Stimulated activated CD8-positive, alpha-beta memory T cell treated with anti-CD3 and anti-CD28 coated beads, Interleukin-15, amount 100 ng/mL, for 48 hours (primary cell): ENCODE measurements around the gene GBF1.

Experiments used
- DNase-seq, 2 donors: peaks; one replicate each; pipeline ENCODE4 v3.0.0-alpha.2; 2020; ENCODE audit warnings: low read depth in 2 of 2

Gene GBF1

GRCh38 chr10:102347236-102347828 lies 102.0 kb downstream of the GBF1 start:
- DNase-seq = no peak

GRCh38 chr10:102352066-102352715 lies 106.9 kb downstream of the GBF1 start:
- peak; percentile 26 to 27 for DNase-seq

GRCh38 chr10:102354451-102354850 lies 109.1 kb downstream of the GBF1 start:
- DNase-seq = no peak

- no peak for DNase-seq
Measured at GRCh38 chr10:102358712-102359382, 113.5 kb downstream of the GBF1 start.

- no peak for DNase-seq
Measured at GRCh38 chr10:102367441-102367840, 122.1 kb downstream of the GBF1 start.

GRCh38 chr10:102368077-102368476 lies 122.7 kb downstream of the GBF1 start:
- no peak for DNase-seq

- DNase-seq = no peak
Measured at GRCh38 chr10:102371295-102371694, 126.0 kb downstream of the GBF1 start.

GRCh38 chr10:102375250-102375649 lies 129.9 kb downstream of the GBF1 start:
- DNase-seq = no peak

- DNase-seq = no peak
Measured at GRCh38 chr10:102375867-102376266, 130.5 kb downstream of the GBF1 start.

GRCh38 chr10:102376901-102377300 lies 131.6 kb downstream of the GBF1 start:
- no peak for DNase-seq

- DNase-seq = no peak
Measured at GRCh38 chr10:102379383-102379782, 134.1 kb downstream of the GBF1 start.

- DNase-seq = no peak
Measured at GRCh38 chr10:102381983-102382382, 136.7 kb downstream of the GBF1 start.

- no peak for DNase-seq
Measured at GRCh38 chr10:102382871-102383270, 137.5 kb downstream of the GBF1 start.

GRCh38 chr10:102384053-102384452 lies 138.7 kb downstream of the GBF1 start:
- no peak for DNase-seq

- DNase-seq = no peak
Measured at GRCh38 chr10:102384606-102385429, 139.5 kb downstream of the GBF1 start.

- no peak for DNase-seq
Measured at GRCh38 chr10:102389894-102390293, 144.6 kb downstream of the GBF1 start.

- DNase-seq = no peak
Measured at GRCh38 chr10:102392306-102392705, 147.0 kb downstream of the GBF1 start.

GRCh38 chr10:102393411-102394078 lies 148.2 kb downstream of the GBF1 start:
- no peak for DNase-seq

GRCh38 chr10:102394079-102394800 lies 148.9 kb downstream of the GBF1 start:
- DNase-seq = peak; percentile 97 to 98

GRCh38 chr10:102394801-102395399 lies 149.6 kb downstream of the GBF1 start:
- DNase-seq = peak; percentile 36 to 67
